ENCODE data around the gene LRRC63.

LRRC63 gene

DNA sequence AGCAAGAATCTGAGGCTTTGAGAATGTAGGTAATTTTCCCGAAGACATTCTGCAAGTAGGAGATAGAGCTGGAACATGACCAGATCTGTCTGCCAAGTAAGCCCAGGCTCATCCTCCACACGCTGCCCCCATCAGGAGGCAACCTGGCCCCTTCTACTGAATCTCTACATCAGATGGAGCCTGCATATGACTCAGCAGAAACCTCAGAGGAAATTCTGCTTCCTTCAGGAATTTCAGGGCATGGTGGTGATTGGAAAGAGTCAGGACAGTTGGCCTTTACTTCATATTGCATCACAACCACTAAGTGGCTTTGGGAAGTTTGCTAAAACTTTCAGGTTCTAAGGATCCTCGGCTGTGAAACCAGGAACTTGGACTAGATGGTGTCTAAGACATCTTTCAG is 85.2 kb downstream of the LRRC63 start:
- Mint-ChIP-seq H3K4me1 (ENCODE audit: low read depth) (peaks cover 33% of the 10 kb centered on the region), H3K27ac (peak overlapping the region; percentile 92)

DNA sequence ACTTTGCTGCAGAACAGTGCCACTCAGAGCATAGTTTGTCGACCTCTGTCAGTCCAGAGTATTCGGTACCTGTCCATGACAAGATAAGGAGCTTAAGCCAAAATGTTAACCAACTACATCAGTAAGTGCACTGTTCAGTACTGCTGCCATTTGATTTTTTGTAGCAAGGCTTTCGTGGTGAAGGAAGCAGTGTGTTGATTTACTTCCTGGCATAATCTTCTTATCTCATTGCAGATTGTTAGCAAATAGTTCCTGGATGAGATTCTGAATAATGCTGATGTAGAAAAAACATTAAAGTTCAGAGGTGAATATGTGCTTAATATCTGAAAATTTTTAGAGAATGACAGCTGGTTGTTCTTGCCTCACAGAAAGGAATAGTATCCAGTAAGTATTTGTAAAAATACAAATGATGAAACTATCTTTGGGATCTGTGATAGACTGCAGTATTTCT is 85.7 kb downstream of the LRRC63 start:
- Mint-ChIP-seq H3K4me3 (no peak overlapping the region), H3K27me3 (ENCODE audit: low read depth) (no peaks in the 10 kb centered on the region), H3K36me3 (ENCODE audit: low read depth) (peaks cover 16% of the 10 kb centered on the region), H3K4me1 (ENCODE audit: low read depth) (peaks cover 33% of the 10 kb centered on the region), H3K9me3 (peaks cover 31% of the 10 kb centered on the region), H3K27ac (peak overlapping the region; percentile 29)

More for the DNA sequence above, 85.2 kb downstream of the LRRC63 start:
- H3K9me3 Mint-ChIP-seq, result peaks cover 27% of the 10 kb centered on the region
- H3K36me3 Mint-ChIP-seq (ENCODE audit: low read depth), result peaks cover 13% of the 10 kb centered on the region
- H3K4me3 Mint-ChIP-seq, result no peak overlapping the region
- no peaks in the 10 kb centered on the region for H3K27me3 Mint-ChIP-seq (ENCODE audit: low read depth)

GRCh38 chr13:46303742-46304385 is 92.1 kb downstream of the LRRC63 start:
- Mint-ChIP-seq H3K4me1 (ENCODE audit: low read depth) (peaks cover 11% of the 10 kb centered on the region), H3K4me3 (peak overlapping the region; percentile 16), H3K36me3 (ENCODE audit: low read depth) (peaks cover 15% of the 10 kb centered on the region), H3K27me3 (ENCODE audit: low read depth) (no peaks in the 10 kb centered on the region), H3K27ac (no peak overlapping the region), H3K9me3 (peaks cover 28% of the 10 kb centered on the region)

GRCh38 chr13:46304546-46304945 is 92.8 kb downstream of the LRRC63 start:
- H3K4me3 Mint-ChIP-seq, result no peak overlapping the region
- no peaks in the 10 kb centered on the region for H3K27me3 Mint-ChIP-seq (ENCODE audit: low read depth)
- peaks cover 10% of the 10 kb centered on the region for H3K36me3 Mint-ChIP-seq (ENCODE audit: low read depth)
- H3K4me1 Mint-ChIP-seq (ENCODE audit: low read depth), result peaks cover 10% of the 10 kb centered on the region
- no peak overlapping the region for H3K27ac Mint-ChIP-seq
- H3K9me3 Mint-ChIP-seq, result peaks cover 22% of the 10 kb centered on the region

DNA sequence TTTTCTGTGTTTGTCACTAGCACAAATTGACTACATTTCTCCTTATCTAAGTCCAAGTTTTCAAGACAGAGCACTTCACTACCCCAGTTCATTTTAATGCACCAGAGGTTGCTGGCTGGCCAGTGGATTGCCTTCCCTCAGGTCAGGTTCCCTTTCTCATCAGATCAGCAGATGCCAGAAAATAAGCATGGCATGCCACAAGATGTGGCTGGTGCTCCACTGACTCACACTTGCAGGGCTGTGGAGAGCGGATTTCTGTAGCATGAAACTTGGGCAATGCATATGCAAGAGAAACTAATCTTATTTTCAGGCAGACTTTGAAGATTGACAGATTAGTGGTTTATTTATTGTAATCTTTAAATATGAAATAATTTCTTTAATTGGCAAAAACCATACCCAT is 95.8 kb downstream of the LRRC63 start:
- Mint-ChIP-seq H3K4me3 (no peak overlapping the region), H3K9me3 (peaks cover 8% of the 10 kb centered on the region), H3K36me3 (ENCODE audit: low read depth) (peaks cover 12% of the 10 kb centered on the region), H3K27ac (no peak overlapping the region), H3K4me1 (ENCODE audit: low read depth) (peaks cover 9% of the 10 kb centered on the region), H3K27me3 (ENCODE audit: low read depth) (no peaks in the 10 kb centered on the region)

GRCh38 chr13:46310066-46310465 is 98.3 kb downstream of the LRRC63 start:
- H3K27ac Mint-ChIP-seq, result no peak overlapping the region

GRCh38 chr13:46311217-46311616 is 99.5 kb downstream of the LRRC63 start:
- H3K4me1 Mint-ChIP-seq (ENCODE audit: low read depth), result peaks cover 9% of the 10 kb centered on the region
- H3K9me3 Mint-ChIP-seq, result peaks cover 14% of the 10 kb centered on the region
- H3K36me3 Mint-ChIP-seq (ENCODE audit: low read depth), result peaks cover 27% of the 10 kb centered on the region
- H3K27me3 Mint-ChIP-seq (ENCODE audit: low read depth), result no peaks in the 10 kb centered on the region
- H3K4me3 Mint-ChIP-seq, result no peak overlapping the region
- no peak overlapping the region for H3K27ac Mint-ChIP-seq

More at GRCh38 chr13:46310066-46310465, 98.3 kb downstream of the LRRC63 start:
- Mint-ChIP-seq H3K4me1 (ENCODE audit: low read depth) (peaks cover 7% of the 10 kb centered on the region), H3K36me3 (ENCODE audit: low read depth) (peaks cover 23% of the 10 kb centered on the region), H3K9me3 (peaks cover 14% of the 10 kb centered on the region), H3K4me3 (no peak overlapping the region), H3K27me3 (ENCODE audit: low read depth) (no peaks in the 10 kb centered on the region)

- H3K27me3 Mint-ChIP-seq (ENCODE audit: low read depth), result no peaks in the 10 kb centered on the region
- H3K36me3 Mint-ChIP-seq (ENCODE audit: low read depth), result peaks cover 31% of the 10 kb centered on the region
- H3K4me3 Mint-ChIP-seq, result no peak overlapping the region
- peaks cover 9% of the 10 kb centered on the region for H3K4me1 Mint-ChIP-seq (ENCODE audit: low read depth)
- H3K27ac Mint-ChIP-seq, result no peak overlapping the region
- peaks cover 14% of the 10 kb centered on the region for H3K9me3 Mint-ChIP-seq
These were observed 101.3 kb downstream of the LRRC63 start for GRCh38 chr13:46313024-46313423.

GRCh38 chr13:46313432-46314257 is 101.9 kb downstream of the LRRC63 start:
- peak overlapping the region; percentile 83 for H3K27ac Mint-ChIP-seq
- H3K4me1 Mint-ChIP-seq (ENCODE audit: low read depth), result peaks cover 11% of the 10 kb centered on the region
- peaks cover 14% of the 10 kb centered on the region for H3K9me3 Mint-ChIP-seq
- H3K27me3 Mint-ChIP-seq (ENCODE audit: low read depth), result no peaks in the 10 kb centered on the region
- H3K4me3 Mint-ChIP-seq, result peak overlapping the region; percentile 55
- peaks cover 30% of the 10 kb centered on the region for H3K36me3 Mint-ChIP-seq (ENCODE audit: low read depth)

GRCh38 chr13:46314587-46314986 is 102.9 kb downstream of the LRRC63 start:
- no peaks in the 10 kb centered on the region for H3K27me3 Mint-ChIP-seq (ENCODE audit: low read depth)
- peaks cover 14% of the 10 kb centered on the region for H3K9me3 Mint-ChIP-seq
- H3K4me3 Mint-ChIP-seq, result no peak overlapping the region
- peaks cover 30% of the 10 kb centered on the region for H3K36me3 Mint-ChIP-seq (ENCODE audit: low read depth)
- H3K27ac Mint-ChIP-seq, result no peak overlapping the region
- H3K4me1 Mint-ChIP-seq (ENCODE audit: low read depth), result peaks cover 13% of the 10 kb centered on the region

GRCh38 chr13:46315036-46315435 is 103.3 kb downstream of the LRRC63 start:
- peaks cover 12% of the 10 kb centered on the region for H3K9me3 Mint-ChIP-seq

DNA sequence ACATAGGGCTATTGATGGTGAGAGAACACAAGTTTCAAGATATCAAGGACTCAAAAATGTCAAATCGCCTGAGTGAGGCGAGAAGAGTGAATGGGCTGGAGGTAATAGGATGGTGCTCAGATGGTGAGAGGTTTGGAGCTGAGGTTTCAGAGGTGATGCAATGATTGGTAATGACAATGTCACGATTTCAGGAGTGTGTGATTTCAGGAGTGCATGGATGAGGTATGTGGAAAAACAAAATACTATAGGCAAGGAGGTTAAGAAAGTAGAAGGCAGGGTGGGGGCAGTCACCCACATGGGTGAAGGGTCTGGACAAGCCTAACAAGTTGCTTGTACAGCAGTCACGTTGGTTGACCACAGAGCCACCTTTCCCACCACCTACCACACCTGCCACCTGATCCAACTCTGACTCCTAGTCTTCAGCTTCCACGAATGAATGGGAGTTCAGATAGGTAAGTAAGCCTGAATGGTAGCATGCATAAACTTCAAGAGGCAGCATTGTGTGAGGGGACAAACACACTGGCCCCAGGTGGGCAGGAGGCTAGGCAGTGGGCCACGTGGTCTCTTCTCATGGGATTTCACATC is 103.9 kb downstream of the LRRC63 start:
- H3K27ac Mint-ChIP-seq, result no peak overlapping the region
- peaks cover 26% of the 10 kb centered on the region for H3K36me3 Mint-ChIP-seq (ENCODE audit: low read depth)
- H3K27me3 Mint-ChIP-seq (ENCODE audit: low read depth), result no peaks in the 10 kb centered on the region
- H3K4me3 Mint-ChIP-seq, result no peak overlapping the region
- H3K9me3 Mint-ChIP-seq, result peaks cover 6% of the 10 kb centered on the region
- H3K4me1 Mint-ChIP-seq (ENCODE audit: low read depth), result peaks cover 17% of the 10 kb centered on the region

More at GRCh38 chr13:46315036-46315435, 103.3 kb downstream of the LRRC63 start:
- peaks cover 13% of the 10 kb centered on the region for H3K4me1 Mint-ChIP-seq (ENCODE audit: low read depth)
- H3K27ac Mint-ChIP-seq, result no peak overlapping the region
- H3K36me3 Mint-ChIP-seq (ENCODE audit: low read depth), result peaks cover 27% of the 10 kb centered on the region
- no peaks in the 10 kb centered on the region for H3K27me3 Mint-ChIP-seq (ENCODE audit: low read depth)
- no peak overlapping the region for H3K4me3 Mint-ChIP-seq

- Mint-ChIP-seq H3K27me3 (ENCODE audit: low read depth) (no peaks in the 10 kb centered on the region), H3K9me3 (peaks cover 6% of the 10 kb centered on the region), H3K27ac (no peak overlapping the region), H3K4me3 (no peak overlapping the region), H3K36me3 (ENCODE audit: low read depth) (peaks cover 19% of the 10 kb centered on the region), H3K4me1 (ENCODE audit: low read depth) (peaks cover 29% of the 10 kb centered on the region)
These were observed 105.4 kb downstream of the LRRC63 start for GRCh38 chr13:46317120-46317519.

DNA sequence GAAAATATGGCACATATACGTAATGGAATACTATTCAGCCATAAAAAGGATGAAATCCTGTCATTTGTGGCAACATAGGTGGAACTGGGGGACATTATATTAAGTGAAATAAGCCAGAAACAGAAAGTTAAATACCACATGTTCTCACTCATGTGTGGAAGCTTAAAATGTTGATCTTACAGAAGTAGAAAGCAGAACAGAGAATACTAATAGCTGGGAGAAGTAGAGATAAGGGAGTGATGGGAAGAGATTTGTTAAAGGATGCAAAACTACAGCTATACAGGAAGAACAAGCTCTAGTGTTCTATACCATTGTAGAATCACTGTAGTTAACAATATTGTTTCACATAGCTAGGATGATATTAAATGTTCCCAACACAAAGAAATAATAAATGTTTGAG is 107.3 kb downstream of the LRRC63 start:
- Mint-ChIP-seq H3K4me3 (no peak overlapping the region), H3K27me3 (ENCODE audit: low read depth) (no peaks in the 10 kb centered on the region), H3K27ac (no peak overlapping the region), H3K36me3 (ENCODE audit: low read depth) (peaks cover 12% of the 10 kb centered on the region), H3K9me3 (peaks cover 3% of the 10 kb centered on the region), H3K4me1 (ENCODE audit: low read depth) (peaks cover 26% of the 10 kb centered on the region)
